Hepatocyte (in vitro differentiated cells): Measurements from ENCODE around the gene DCDC2. TPM values are rescaled to one million over a fixed set of nuclear protein-coding genes. Genes with fewer than 3 reads are reported as not detected.
"Not testable (repeated sequence)": the region's sequence is repeated elsewhere in the genome, so short reads cannot be mapped to it uniquely, and the experiment has no call there.

Experiments
- DNase-seq: peaks from one replicate; pipeline ENCODE4 v3.0.0-alpha.2; 2016; ENCODE audit warnings: low spot score
- H2AFZ ChIP-seq: fragments of 200-600 bp; sonication (generic); 2 replicates; pipeline ENCODE4 v1.6.0; 2016; ENCODE audit warnings: antibody characterized with exemption, mild to moderate bottlenecking
- H3K27ac ChIP-seq: fragments of 200-600 bp; sonication (generic); 2 replicates; pipeline ENCODE4 v1.5.1; 2016; ENCODE audit warnings: mild to moderate bottlenecking
- H3K27me3 ChIP-seq: fragments of 200-600 bp; sonication (generic); 2 replicates; pipeline ENCODE4 v1.6.1; 2016
- H3K36me3 ChIP-seq: fragments of 200-600 bp; sonication (generic); replicated peaks from 2 replicates; pipeline ENCODE4 v1.5.1; 2016; ENCODE audit warnings: low read depth; ENCODE audit not compliant: insufficient read depth
- H3K4me1 ChIP-seq: fragments of 200-600 bp; sonication (generic); 2 replicates; pipeline ENCODE4 v1.5.1; 2016; ENCODE audit warnings: mild to moderate bottlenecking, moderate library complexity; ENCODE audit not compliant: insufficient read depth
- H3K4me2 ChIP-seq: fragments of 200-600 bp; sonication (generic); 2 replicates; pipeline ENCODE4 v1.6.0; 2016
- H3K4me3 ChIP-seq: fragments of 200-600 bp; sonication (generic); 2 replicates; pipeline ENCODE4 v1.5.1; 2016; ENCODE audit warnings: mild to moderate bottlenecking
- H3K79me2 ChIP-seq: fragments of 200-600 bp; sonication (generic); 2 replicates; pipeline ENCODE4 v1.6.0; 2017; ENCODE audit warnings: mild to moderate bottlenecking
- H3K9me2 ChIP-seq: fragments of 200-600 bp; sonication (generic); replicated peaks from 2 replicates; pipeline ENCODE4 v1.6.0; 2017; ENCODE audit warnings: mild to moderate bottlenecking; ENCODE audit not compliant: insufficient read depth
- H3K9me3 ChIP-seq: fragments of 200-600 bp; sonication (generic); 2 replicates; pipeline ENCODE4 v1.5.1; 2016; ENCODE audit warnings: low read depth, mild to moderate bottlenecking
- H4K20me1 ChIP-seq: fragments of 200-600 bp; sonication (generic); 2 replicates; pipeline ENCODE4 v1.6.0; 2016; ENCODE audit warnings: mild to moderate bottlenecking; ENCODE audit not compliant: insufficient read depth, poor library complexity, severe bottlenecking
- EZH2 ChIP-seq: fragments of 200-600 bp; sonication (generic); IDR thresholded peaks from 2 replicates; pipeline ENCODE4 v1.6.1; 2016; ENCODE audit warnings: antibody characterized with exemption, mild to moderate bottlenecking, borderline replicate concordance
- EZH2phosphoT487 ChIP-seq: fragments of 200-600 bp; sonication (generic); IDR thresholded peaks from one replicate; pipeline ENCODE4 v1.6.1; 2018; ENCODE audit warnings: antibody characterized with exemption, mild to moderate bottlenecking, low read depth, moderate library complexity; ENCODE audit not compliant: unreplicated experiment, severe bottlenecking
- WGBS: methylation state at CpG from one replicate; pipeline ENCODE4 v1.1.6; 2016; ENCODE audit warnings: low lambda C conversion rate; ENCODE audit errors: missing lambda C conversion rate; 5-methylcytosine and 5-hydroxymethylcytosine counted together
- polyA plus RNA-seq: library from polyadenylated mRNA; unstranded; fragments of >200 nt; fragmentation: Nextera tagmentation; extraction: Ambion mirVana; gene quantifications from 2 replicates; pipeline ENCODE4 v1.2.1, GENCODE V29; 2016
- total RNA-seq: library from RNA; depleted of rRNA; stranded (reverse); fragments of >200 nt; gene quantifications from 2 replicates; pipeline ENCODE4 v1.2.3, GENCODE V29; 2014
- TF ChIP-seq, protein P1 (sequence below): fragments of 200-600 bp; sonication (generic); IDR thresholded peaks from 2 replicates; pipeline ENCODE4 v1.5.1; 2016; ENCODE audit warnings: antibody characterized with exemption, mild to moderate bottlenecking; ENCODE audit not compliant: poor library complexity

Gene DCDC2
- total and polyA plus RNA-seq, 2 experiments from 2014 or later = 2.7 to 4.7 TPM

DNA sequence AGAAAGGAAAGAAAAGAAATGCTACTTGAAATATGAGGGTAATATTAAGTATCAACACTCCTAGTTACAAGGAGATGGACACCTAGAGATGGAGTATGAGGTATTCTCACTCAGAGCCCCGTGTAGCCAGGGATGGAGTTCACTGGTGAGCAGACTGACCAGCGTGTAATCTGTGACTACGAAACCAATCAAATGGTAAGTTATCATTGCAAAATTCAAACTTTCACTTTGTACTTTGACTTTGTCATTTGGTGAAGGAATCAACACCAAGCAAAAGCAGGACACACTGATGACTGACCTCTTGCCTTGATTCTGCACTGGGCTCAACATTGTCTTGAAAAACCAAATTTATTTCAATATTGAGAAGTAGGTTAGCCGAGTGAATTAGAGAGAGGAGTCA is 51.8 kb downstream of the DCDC2 start:
- H3K4me2 ChIP-seq = no peak overlapping the region

DNA sequence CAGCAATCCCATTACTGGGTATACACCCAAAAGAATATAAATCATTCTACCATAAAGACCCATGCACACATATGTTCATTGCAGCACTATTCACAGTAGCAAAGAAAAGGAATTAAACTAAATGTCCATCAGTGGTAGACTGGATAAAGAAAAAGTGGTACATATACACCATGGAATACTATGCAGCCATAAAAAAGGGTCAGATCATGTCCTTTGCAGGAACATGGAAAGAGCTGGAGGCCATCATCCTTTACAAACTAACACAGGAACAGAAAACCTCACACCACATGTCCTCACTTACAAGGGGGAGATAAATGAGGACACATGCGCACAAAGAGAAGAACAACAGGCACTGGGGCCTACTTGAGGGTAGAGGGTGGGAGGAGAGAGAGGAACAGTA is 60.9 kb downstream of the DCDC2 start:
- Histone ChIP-seq H3K79me2 (no peaks in the 10 kb centered on the region), H3K4me2 (no peak overlapping the region), H3K27ac (no peak overlapping the region), H3K36me3 (no peaks in the 10 kb centered on the region), H4K20me1 (no peaks in the 10 kb centered on the region), H3K4me1 (no peaks in the 10 kb centered on the region), H3K4me3 (no peak overlapping the region), H3K9me2 (no peaks in the 10 kb centered on the region), H2AFZ (no peak overlapping the region), H3K27me3 (no peaks in the 10 kb centered on the region), H3K9me3 (no peaks in the 10 kb centered on the region)
- TF ChIP-seq, protein P1, sequence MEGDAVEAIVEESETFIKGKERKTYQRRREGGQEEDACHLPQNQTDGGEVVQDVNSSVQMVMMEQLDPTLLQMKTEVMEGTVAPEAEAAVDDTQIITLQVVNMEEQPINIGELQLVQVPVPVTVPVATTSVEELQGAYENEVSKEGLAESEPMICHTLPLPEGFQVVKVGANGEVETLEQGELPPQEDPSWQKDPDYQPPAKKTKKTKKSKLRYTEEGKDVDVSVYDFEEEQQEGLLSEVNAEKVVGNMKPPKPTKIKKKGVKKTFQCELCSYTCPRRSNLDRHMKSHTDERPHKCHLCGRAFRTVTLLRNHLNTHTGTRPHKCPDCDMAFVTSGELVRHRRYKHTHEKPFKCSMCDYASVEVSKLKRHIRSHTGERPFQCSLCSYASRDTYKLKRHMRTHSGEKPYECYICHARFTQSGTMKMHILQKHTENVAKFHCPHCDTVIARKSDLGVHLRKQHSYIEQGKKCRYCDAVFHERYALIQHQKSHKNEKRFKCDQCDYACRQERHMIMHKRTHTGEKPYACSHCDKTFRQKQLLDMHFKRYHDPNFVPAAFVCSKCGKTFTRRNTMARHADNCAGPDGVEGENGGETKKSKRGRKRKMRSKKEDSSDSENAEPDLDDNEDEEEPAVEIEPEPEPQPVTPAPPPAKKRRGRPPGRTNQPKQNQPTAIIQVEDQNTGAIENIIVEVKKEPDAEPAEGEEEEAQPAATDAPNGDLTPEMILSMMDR = no peak
- no peak for TF ChIP-seq EZH2
- no peak for TF ChIP-seq EZH2phosphoT487
- 100% methylated on average over 1 of the region's 1 CpG for WGBS
- no peak for DNase-seq

More for the DNA sequence above, 51.8 kb downstream of the DCDC2 start:
- TF ChIP-seq EZH2 = no peak
- TF ChIP-seq EZH2phosphoT487 = no peak
- TF ChIP-seq, protein P1 = no peak
- no peaks in the 10 kb centered on the region for H3K79me2 ChIP-seq
- no peaks in the 10 kb centered on the region for H3K9me3 ChIP-seq
- 84% methylated on average over 4 of the region's 4 CpGs for WGBS
- no peaks in the 10 kb centered on the region for H3K4me1 ChIP-seq
- H3K36me3 ChIP-seq = no peaks in the 10 kb centered on the region
- no peaks in the 10 kb centered on the region for H3K27me3 ChIP-seq
- DNase-seq = no peak
- no peak overlapping the region for H2AFZ ChIP-seq
- H3K27ac ChIP-seq = no peak overlapping the region
- H4K20me1 ChIP-seq = no peaks in the 10 kb centered on the region
- no peak overlapping the region for H3K4me3 ChIP-seq
- H3K9me2 ChIP-seq = no peaks in the 10 kb centered on the region

DNA sequence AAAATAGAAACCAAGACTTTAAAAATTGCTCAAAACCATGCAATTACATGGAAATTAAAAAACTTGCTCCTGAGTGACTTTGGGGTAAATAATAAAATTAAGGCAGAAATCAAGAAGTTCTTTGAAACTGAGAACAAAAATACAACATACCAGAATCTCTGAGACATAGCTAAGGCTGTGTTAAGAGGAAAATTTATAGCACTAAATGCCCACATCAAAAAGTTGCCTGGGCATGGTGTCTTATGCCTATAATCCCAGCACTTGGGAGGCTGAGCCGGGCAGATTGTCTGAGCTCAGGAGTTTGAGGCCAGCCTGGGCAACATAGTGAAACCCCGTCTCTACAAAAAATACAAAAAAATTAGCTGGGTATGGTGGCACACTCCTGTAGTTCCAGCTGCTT is 64.0 kb downstream of the DCDC2 start:
- H3K36me3 ChIP-seq, DNase-seq, H3K9me2 ChIP-seq, H3K4me2 ChIP-seq, H3K4me3 ChIP-seq, H3K4me1 ChIP-seq, H2AFZ ChIP-seq, H3K9me3 ChIP-seq, H3K79me2 ChIP-seq, H3K27me3 ChIP-seq, H3K27ac ChIP-seq, H4K20me1 ChIP-seq: not testable (repeated sequence)
- 91% methylated on average over 2 of the region's 2 CpGs for WGBS

DNA sequence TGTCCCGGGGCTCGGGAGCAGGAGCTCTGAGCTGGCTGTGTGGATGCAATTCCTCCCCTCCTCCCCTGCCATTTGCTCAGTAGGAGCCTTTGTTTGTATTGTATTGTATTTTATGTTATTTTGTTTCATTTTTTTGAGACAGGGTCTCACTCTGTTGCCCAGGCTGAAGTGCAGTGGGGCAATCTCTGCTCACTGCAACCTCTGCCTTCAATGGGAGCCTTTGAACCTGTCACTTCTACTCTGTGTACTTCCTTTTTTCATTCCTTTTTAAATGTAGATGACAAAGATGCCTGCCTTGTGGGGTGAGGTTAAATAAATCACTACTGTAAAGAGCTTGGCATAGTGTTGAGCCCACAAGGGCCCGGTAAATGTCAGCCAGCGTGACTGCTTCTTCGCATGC is 70.6 kb downstream of the DCDC2 start:
- H3K4me3 ChIP-seq = no peak overlapping the region
- H3K27me3 ChIP-seq = no peaks in the 10 kb centered on the region
- no peaks in the 10 kb centered on the region for H3K9me2 ChIP-seq
- no peaks in the 10 kb centered on the region for H3K9me3 ChIP-seq
- H3K27ac ChIP-seq = no peak overlapping the region
- no peaks in the 10 kb centered on the region for H3K36me3 ChIP-seq
- no peak overlapping the region for H2AFZ ChIP-seq
- H4K20me1 ChIP-seq = no peaks in the 10 kb centered on the region
- WGBS = 98% methylated on average over 5 of the region's 5 CpGs
- H3K4me1 ChIP-seq = no peaks in the 10 kb centered on the region
- DNase-seq = no peak
- TF ChIP-seq EZH2phosphoT487 = no peak
- TF ChIP-seq, protein P1 = no peak
- TF ChIP-seq EZH2 = no peak
- H3K79me2 ChIP-seq = no peaks in the 10 kb centered on the region
- H3K4me2 ChIP-seq = no peak overlapping the region
